SKM-1 (cell line): ENCODE results near the gene PPP4C.
A peak's percentile ranks its signal among the peaks of the same experiment; 100 is the strongest.
"Not testable (repeated sequence)": the region's sequence is repeated elsewhere in the genome, so short reads cannot be mapped to it uniquely, and the experiment has no call there.

Experiments used
- DNase-seq: peaks from one replicate; lab custom pipeline; 2025; ENCODE audit not compliant: unreplicated experiment; lab: John Stamatoyannopoulos, UW

PPP4C gene

GRCh38 chr16:30075503-30076275 lies at the start of gene PPP4C:
PPP4C (plus strand) TSS chr16:30075994; CDS start chr16:30076378, 384 bp downstream.
- peak; percentile 88 for DNase-seq

DNA sequence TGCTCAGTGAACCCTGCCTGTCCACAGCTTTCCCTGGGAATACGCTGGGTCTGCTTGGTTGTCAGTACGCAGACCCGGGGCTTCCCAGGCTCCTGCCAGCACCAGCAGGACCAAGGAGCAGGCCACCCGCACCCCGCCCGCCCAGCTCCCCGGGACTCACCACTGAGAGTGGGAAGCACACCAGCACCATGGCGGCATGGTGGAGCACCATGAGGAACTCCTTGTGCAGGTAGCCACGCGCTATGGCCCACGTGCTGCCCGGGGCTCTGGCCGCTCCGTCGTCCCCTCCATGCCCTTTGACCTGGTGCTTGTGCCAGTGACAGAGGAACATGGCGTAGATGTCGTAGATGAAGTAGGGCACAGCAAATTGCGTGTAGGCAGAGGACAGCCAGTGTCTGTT lies 49.3 kb upstream of the PPP4C start:
- DNase-seq: no peak

- DNase-seq: no peak
These were observed 48.0 kb upstream of the PPP4C start for GRCh38 chr16:30027588-30028437.

DNA sequence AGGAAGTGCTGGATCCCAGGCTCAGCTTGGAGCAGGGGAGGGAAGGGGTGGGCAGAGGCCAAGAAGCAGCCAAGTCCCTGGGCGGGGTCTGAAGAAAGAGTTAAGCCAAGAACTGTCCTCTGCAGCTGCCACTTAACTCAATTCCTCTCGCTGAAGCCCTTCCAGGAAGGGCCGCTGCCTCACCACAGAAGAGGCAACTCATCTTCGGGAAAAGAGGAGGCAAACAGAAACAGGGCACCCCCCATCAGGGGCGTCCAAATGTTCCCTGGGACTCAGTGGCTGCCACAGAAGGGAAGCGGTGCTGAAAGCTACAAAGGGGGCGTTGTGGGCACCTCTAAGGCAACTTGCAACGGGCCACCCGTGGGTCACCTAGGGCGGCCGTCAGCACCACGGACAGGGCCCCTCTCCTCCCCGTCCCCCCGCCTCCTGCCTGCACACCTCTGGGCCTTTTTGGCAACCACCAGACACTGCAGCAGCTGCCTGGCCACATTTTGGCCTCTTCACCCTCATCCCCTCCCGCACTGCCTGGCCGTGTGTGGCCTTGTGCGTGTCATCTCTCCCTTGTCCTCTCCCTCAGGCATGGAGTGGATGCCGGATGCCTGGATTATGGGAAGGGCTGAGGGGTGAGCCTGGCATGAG lies 47.2 kb upstream of the PPP4C start:
- DNase-seq: no peak

DNA sequence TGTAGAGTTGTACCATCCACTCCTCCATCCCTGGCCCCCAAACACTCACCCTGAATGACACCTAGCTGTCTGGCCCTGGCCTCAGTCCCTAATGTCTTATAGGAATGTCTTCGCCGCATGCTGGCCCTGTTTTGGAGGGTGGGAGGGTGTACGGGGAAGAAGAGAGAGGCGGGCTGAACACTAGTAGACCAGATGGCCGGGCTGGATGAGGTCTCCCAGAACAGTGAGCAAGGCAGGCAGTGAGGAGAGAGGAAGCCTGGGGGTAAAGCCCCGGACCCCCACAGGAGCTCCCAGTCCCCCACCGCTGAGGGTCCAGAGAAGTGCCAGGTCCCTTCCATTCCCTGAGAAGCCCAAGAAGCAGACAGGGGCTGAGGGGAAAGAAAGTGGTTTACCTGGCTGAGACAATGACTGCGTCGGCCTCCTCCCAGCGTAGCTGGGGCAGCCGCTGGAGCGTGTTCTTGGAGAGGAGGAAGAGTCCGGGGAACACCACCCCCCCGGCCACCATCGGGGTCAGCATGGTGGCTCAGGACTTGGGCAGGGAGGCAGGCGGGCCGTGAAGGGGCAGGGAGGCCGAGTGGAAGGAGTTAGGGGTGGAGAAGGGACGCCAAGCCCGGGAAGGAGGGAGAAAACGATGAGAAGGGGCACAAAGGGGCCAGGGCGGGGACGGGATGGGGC lies 45.6 kb upstream of the PPP4C start:
- DNase-seq: no peak

DNA sequence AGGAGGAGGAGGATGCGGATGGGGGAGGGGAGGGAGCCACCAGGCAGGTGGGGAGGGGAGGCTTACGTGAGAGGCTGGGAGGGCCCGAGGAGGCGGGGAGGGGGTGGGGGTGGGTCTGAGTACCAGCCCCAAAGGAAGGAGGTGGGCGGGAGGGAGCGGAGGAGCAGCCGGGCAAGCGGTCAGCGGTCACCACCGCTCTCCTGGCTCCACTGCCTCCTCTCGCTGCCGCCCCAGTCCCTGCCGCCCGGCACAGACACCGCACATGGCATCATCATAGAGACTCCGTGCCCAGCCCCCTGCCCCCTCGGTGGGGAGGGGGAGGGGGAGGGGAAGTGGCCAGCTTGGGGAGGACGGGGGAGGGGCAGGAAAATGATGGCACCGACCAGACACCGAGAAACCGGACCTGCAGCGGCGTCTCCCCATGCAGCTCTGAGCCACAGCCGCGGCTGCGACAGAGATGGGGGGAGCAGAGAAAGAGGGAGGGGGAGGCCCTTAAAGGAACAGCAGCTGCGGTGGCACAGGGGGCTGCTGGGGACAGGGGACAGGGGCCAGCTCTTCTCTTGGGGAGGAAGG lies 44.9 kb upstream of the PPP4C start, which contains the start of gene TLCD3B:
TLCD3B (minus strand) TSS at position 431 of the 573 bp plus-strand sequence. CDS start 744 bp downstream, outside the sequence.
- no peak for DNase-seq

DNA sequence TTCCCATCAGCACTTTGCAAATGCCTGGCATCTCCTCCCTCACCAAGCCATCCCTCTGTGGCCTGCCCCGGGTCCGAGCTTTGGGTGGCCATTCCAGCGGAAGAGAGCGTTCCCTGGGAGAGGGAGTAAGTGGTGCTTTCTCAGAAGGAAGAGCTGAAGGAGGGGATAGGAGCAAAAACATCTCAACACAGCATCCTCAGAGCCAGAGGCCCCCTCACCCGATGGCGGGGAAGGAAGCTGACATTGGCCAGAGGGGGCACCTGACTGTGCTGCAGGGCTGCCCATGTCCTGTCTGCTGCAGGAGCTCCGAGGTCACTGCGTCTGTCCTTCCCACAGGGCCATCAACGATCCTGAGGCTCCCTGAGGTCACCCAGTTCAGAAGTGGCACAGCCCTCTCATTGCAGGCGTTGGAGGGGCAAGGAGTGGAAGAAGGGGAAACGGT lies 44.3 kb upstream of the PPP4C start:
- DNase-seq: no peak

- peak; percentile 24 for DNase-seq
These were observed 43.5 kb upstream of the PPP4C start for GRCh38 chr16:30032083-30032819.

DNA sequence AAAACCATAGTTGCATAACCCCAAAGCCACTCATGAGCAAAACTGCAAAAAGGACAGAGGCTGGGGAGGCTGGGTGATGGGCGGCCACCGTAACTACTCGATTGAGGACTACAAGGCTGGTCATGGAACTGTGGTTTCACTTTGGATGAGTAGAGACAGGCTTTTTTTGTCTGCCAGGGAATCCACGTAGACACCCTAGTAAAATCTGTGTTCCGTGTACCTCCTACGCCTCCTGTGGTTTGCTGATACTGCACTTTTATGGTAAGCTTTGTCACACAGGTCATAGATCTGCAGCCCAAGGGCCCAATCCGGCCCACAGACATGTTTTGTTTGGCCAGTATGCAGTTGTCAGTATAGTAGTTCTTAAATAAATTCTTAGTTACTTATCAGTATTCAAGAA lies 42.5 kb upstream of the PPP4C start:
- no peak for DNase-seq

GRCh38 chr16:30040221-30040620 lies 35.6 kb upstream of the PPP4C start:
- no peak for DNase-seq

DNA sequence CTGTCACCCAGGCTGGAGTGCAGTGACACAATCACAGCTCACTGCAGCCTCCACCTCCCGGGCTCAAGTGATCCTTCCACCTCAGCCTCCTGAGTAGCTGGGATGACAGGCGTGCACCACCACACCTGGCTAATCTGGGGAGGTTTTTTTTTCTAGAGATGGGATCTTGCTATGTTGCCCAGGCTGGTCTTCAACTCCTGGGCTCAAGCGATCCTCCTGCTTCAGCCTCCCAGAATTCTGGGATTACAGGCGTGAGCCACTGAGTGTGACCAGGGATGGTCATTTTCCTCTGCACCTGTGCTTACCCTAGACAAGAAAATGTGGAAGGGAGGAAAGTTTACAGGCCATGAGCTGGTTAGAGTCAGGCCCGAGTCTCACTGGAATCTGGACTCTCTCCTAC lies 35.1 kb upstream of the PPP4C start:
- not testable (repeated sequence) for DNase-seq

- no peak for DNase-seq
These were observed 34.0 kb upstream of the PPP4C start for GRCh38 chr16:30041841-30042240.

GRCh38 chr16:30046178-30046577 lies 29.6 kb upstream of the PPP4C start:
- DNase-seq: no peak

- no peak for DNase-seq
These were observed 29.2 kb upstream of the PPP4C start for GRCh38 chr16:30046588-30046987.

DNA sequence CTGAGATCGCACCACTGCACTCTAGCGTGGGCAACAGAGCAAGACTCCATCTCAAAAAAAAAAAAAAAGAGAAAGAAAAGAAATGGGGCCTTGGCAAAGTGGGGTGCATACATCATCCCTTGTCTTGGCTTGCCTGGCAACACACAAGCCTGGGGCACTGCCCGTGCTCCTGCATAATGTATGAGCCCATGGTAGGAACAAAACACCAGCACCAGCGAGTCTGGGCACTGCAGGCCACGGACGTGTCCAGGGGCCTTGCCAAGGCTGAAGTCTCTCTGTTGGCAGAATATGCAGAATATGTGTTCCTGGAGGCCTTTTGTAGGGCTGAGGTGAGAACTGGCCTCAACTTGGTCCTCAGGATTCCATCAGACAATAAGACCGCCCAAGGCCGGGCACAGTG lies 25.9 kb upstream of the PPP4C start:
- no peak for DNase-seq

DNA sequence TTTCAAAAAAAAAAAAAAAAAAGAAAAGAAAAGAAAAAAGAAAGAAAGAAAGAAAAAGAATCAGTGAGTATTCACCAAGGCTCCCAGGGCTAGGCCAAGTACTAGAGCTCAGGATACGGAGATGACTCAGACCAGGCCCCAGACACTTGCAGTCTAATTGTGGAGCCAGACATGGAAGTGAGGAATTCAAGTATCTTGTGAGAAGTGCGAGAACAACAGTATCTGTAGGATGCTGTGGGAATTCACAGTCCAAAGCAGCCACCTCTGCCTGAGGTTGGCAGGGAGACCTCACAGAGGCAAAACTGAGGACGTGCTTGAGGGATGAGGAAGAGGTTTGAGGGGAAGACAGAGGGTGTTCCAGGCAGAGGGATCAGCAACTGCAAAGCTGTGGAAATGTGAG lies 24.3 kb upstream of the PPP4C start:
- no peak for DNase-seq

DNA sequence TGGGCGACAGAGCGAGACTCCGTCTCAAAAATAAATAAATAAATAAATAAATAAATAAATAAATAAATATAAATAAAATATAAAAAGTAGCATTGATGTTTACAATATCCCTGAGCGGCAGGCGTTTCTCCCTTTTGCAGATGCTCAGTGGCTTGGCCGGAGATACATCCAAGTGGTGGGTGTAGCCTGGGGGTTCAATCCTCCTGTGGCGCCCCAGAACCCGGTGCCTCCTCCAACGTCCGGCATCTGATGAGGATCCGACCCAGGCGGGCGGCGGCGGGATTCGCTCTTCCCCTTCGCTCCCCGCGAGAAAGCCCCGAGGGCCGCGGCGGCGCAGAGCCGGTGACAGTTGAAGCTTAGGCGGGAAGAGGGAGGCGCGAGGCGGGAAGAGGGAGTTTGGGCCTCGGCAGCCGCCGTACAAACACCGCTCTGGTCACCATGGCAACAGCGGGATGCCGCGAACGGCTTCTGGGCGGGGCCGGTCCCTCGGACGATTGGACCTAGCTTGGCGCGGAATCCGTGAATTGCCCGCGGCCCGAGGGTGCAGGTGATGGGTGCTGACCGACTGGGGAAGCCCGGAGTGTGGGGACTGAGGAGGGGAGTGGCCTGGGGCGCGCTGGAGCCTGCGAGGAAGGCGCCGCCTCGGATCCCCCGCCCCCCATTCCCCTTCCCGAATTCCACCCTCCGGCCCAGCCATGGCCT lies 23.0 kb upstream of the PPP4C start:
- DNase-seq: peak; percentile 86

- DNase-seq: no peak
These were observed 22.3 kb upstream of the PPP4C start for GRCh38 chr16:30053376-30054015.

GRCh38 chr16:30054451-30054850 lies 21.3 kb upstream of the PPP4C start:
- no peak for DNase-seq
